Neutrophil (primary cell): Measurements from ENCODE around the gene UBLCP1.
"Not testable (repeated sequence)": the region's sequence is repeated elsewhere in the genome, so short reads cannot be mapped to it uniquely, and the experiment has no call there.

Experiments
- H3K27ac ChIP-seq: fragments of 200-600 bp; sonication (generic); 2 replicates; pipeline ENCODE4 v1.5.1; 2016; ENCODE audit warnings: mild to moderate bottlenecking, moderate library complexity
- H3K27me3 ChIP-seq: fragments of 200-600 bp; sonication (generic); 2 replicates; pipeline ENCODE4 v1.6.0; 2016; ENCODE audit warnings: mild to moderate bottlenecking
- H3K36me3 ChIP-seq: fragments of 200-600 bp; sonication (generic); 2 replicates; pipeline ENCODE4 v1.5.1; 2017
- H3K4me1 ChIP-seq, 2 experiments: fragments of 200-600 bp in 1 of 2; sonication (generic) in 1 of 2; 1 replicate in 1 of 2; 2 replicates in 1 of 2; pipeline versions ENCODE4 v1.5.1 to v1.6.1; 2013 to 2016; ENCODE audit warnings: low read depth in 1 of 2, low read length in 1 of 2, mild to moderate bottlenecking in 1 of 2, moderate library complexity in 1 of 2; ENCODE audit not compliant: control insufficient read depth in 1 of 2, insufficient read depth in 1 of 2
- H3K4me3 ChIP-seq, 2 experiments: fragments of 200-600 bp in 1 of 2; sonication (generic) in 1 of 2; 1 replicate in 1 of 2; 2 replicates in 1 of 2; pipeline ENCODE4 v1.5.1; 2013 to 2016; ENCODE audit warnings: low read depth in 1 of 2, low read length in 1 of 2, mild to moderate bottlenecking in 1 of 2, moderate library complexity in 1 of 2
- H3K9me3 ChIP-seq: fragments of 200-600 bp; sonication (generic); 2 replicates; pipeline ENCODE4 v1.5.1; 2016
- CTCF ChIP-seq: fragments of 200-600 bp; sonication (generic); IDR thresholded peaks from 2 replicates; pipeline ENCODE4 v1.5.1; 2016; ENCODE audit warnings: antibody characterized with exemption

UBLCP1 gene

DNA sequence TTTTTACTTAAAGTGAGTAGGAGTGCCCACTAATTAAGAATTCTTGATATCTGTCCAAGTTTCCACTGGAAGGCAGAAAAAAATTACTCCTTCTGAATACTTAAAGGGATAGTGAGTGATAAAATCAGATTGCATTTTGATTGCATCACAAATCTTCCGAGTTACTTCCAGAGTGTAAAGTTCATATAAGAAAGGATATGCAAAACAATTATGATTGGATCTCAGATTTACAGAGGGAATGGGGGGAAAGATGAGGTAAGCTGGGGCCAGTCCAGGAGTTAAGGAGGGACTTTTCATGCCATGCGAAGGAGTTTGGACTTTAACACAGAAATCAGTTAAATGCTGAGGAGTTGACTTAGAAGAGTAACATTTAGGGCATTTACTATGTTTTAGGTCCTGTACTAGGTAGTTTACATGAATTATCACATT is 44.5 kb upstream of the UBLCP1 start:
- Histone ChIP-seq H3K36me3 (no peaks in the 10 kb centered on the region), H3K4me1 (peaks cover 42 to 68% of the 10 kb centered on the region in 2 experiments), H3K27me3 (no peaks in the 10 kb centered on the region), H3K27ac (no peak overlapping the region), H3K9me3 (no peaks in the 10 kb centered on the region), H3K4me3 (no peak overlapping the region)
- TF ChIP-seq CTCF, result no peak

- no peak overlapping the region for H3K4me3 ChIP-seq
- H3K4me1 ChIP-seq, result peaks cover 38 to 54% of the 10 kb centered on the region in 2 experiments
- H3K27me3 ChIP-seq, result no peaks in the 10 kb centered on the region
- H3K27ac ChIP-seq, result peak overlapping the region; percentile 60
- H3K36me3 ChIP-seq, result no peaks in the 10 kb centered on the region
- TF ChIP-seq CTCF, result no peak
- H3K9me3 ChIP-seq, result no peaks in the 10 kb centered on the region
Observed at GRCh38 chr5:159220206-159220605, 42.9 kb upstream of the UBLCP1 start.

DNA sequence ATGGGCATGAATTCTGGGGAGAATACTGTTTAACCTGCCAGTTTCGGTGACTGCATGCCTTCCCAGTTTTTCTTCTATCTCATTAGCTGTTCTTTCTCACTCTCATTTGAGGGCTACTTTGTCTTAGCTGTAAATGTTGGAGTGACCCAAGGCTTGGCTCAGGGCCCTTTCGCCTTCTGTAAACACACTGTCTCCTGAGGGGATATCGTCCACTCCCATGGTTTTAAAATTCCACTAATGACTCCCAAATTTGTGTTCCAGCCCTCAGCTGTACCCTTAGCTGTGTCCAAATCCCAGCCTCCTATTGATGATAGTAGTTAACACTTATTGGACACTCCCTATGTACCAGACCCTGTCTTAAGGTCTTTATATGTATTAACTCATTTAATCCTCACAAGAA is 39.6 kb upstream of the UBLCP1 start:
- no peak for TF ChIP-seq CTCF
- no peak overlapping the region for H3K27ac ChIP-seq
- H3K27me3 ChIP-seq, result no peaks in the 10 kb centered on the region
- H3K4me3 ChIP-seq, result no peak overlapping the region
- no peaks in the 10 kb centered on the region for H3K9me3 ChIP-seq
- H3K4me1 ChIP-seq, result peaks cover 40 to 54% of the 10 kb centered on the region in 2 experiments
- H3K36me3 ChIP-seq, result no peaks in the 10 kb centered on the region

GRCh38 chr5:159224471-159224870 is 38.6 kb upstream of the UBLCP1 start:
- no peak for TF ChIP-seq CTCF
- no peaks in the 10 kb centered on the region for H3K27me3 ChIP-seq
- no peak overlapping the region for H3K4me3 ChIP-seq
- H3K36me3 ChIP-seq, result no peaks in the 10 kb centered on the region
- no peak overlapping the region for H3K27ac ChIP-seq
- H3K9me3 ChIP-seq, result no peaks in the 10 kb centered on the region
- peaks cover 42 to 52% of the 10 kb centered on the region in 2 experiments for H3K4me1 ChIP-seq

GRCh38 chr5:159226451-159226850 is 36.6 kb upstream of the UBLCP1 start:
- TF ChIP-seq CTCF, result no peak
- Histone ChIP-seq H3K27me3 (no peaks in the 10 kb centered on the region), H3K27ac (peak overlapping the region; percentile 19), H3K36me3 (no peaks in the 10 kb centered on the region), H3K4me1 (peaks cover 45 to 53% of the 10 kb centered on the region in 2 experiments), H3K9me3 (no peaks in the 10 kb centered on the region), H3K4me3 (no peak overlapping the region)

- peak overlapping the region; percentile 67 for H3K27ac ChIP-seq
- TF ChIP-seq CTCF, result no peak
Observed at GRCh38 chr5:159227452-159227851, 35.6 kb upstream of the UBLCP1 start.

DNA sequence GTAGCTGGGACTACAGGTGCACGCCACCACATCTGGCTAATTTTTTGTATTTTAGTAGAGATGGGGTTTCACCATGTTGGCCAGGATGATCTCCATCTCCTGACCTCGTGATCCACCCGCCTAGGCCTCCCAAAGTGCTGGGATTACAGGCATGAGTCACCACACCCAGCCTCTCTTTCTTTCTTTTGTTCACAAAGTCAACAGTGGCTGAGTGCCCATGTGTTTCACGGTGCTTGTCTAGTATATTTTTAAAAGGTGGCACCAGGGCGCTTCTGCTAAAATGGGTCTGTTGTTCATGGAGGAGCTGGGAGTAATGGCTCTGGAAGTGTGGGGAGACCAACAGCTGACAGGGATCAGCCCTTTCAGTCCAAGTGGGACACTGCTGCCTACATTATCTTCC is 35.0 kb upstream of the UBLCP1 start:
- not testable (repeated sequence) for H3K9me3 ChIP-seq, H3K36me3 ChIP-seq, H3K27me3 ChIP-seq
- peaks cover 45 to 54% of the 10 kb centered on the region in 2 experiments for H3K4me1 ChIP-seq
- peak overlapping the region in 1 of 2 experiments; percentile 5 for H3K4me3 ChIP-seq
- H3K27ac ChIP-seq, result peak overlapping the region; percentile 67

More at GRCh38 chr5:159227452-159227851, 35.6 kb upstream of the UBLCP1 start:
- peak overlapping the region in 1 of 2 experiments; percentile 5 for H3K4me3 ChIP-seq
- no peaks in the 10 kb centered on the region for H3K36me3 ChIP-seq
- H3K4me1 ChIP-seq, result peaks cover 45 to 54% of the 10 kb centered on the region in 2 experiments
- H3K9me3 ChIP-seq, result no peaks in the 10 kb centered on the region
- no peaks in the 10 kb centered on the region for H3K27me3 ChIP-seq
